Hepatic stellate cell (primary cell): Measurements from ENCODE around the gene EYA2.
A peak's percentile ranks its signal among the peaks of the same experiment; 100 is the strongest.

Experiments used
- DNase-seq: peaks from one replicate; pipeline ENCODE4 v3.0.0; 2011; ENCODE audit warnings: low spot score

Gene EYA2

GRCh38 chr20:47141941-47142773, 247.5 kb downstream of the EYA2 start:
- DNase-seq: no peak

- DNase-seq: no peak
These were observed 248.1 kb downstream of the EYA2 start for GRCh38 chr20:47142774-47143170.

GRCh38 chr20:47143657-47144056, 249.0 kb downstream of the EYA2 start:
- DNase-seq: no peak

- no peak for DNase-seq
These were observed 249.8 kb downstream of the EYA2 start for GRCh38 chr20:47144463-47144862.

GRCh38 chr20:47146686-47147085, 252.0 kb downstream of the EYA2 start:
- peak; percentile 38 for DNase-seq

GRCh38 chr20:47148059-47148458, 253.4 kb downstream of the EYA2 start:
- no peak for DNase-seq

GRCh38 chr20:47149939-47150338, 255.3 kb downstream of the EYA2 start:
- DNase-seq: no peak

- DNase-seq: peak; percentile 82
These were observed 255.9 kb downstream of the EYA2 start for GRCh38 chr20:47150403-47151152.

GRCh38 chr20:47152068-47152467, 257.4 kb downstream of the EYA2 start:
- no peak for DNase-seq

GRCh38 chr20:47154089-47154488, 259.4 kb downstream of the EYA2 start:
- no peak for DNase-seq

- DNase-seq: no peak
These were observed 261.9 kb downstream of the EYA2 start for GRCh38 chr20:47156301-47157137.

- no peak for DNase-seq
These were observed 264.5 kb downstream of the EYA2 start for GRCh38 chr20:47159166-47159565.

GRCh38 chr20:47160240-47160639, 265.6 kb downstream of the EYA2 start:
- DNase-seq: no peak

GRCh38 chr20:47160992-47161391, 266.3 kb downstream of the EYA2 start:
- DNase-seq: no peak

GRCh38 chr20:47161411-47161810, 266.8 kb downstream of the EYA2 start:
- no peak for DNase-seq

- no peak for DNase-seq
These were observed 269.5 kb downstream of the EYA2 start for GRCh38 chr20:47164140-47164539.

GRCh38 chr20:47165376-47165865, 270.8 kb downstream of the EYA2 start:
- DNase-seq: no peak

- no peak for DNase-seq
These were observed 273.2 kb downstream of the EYA2 start for GRCh38 chr20:47167846-47168245.

GRCh38 chr20:47172579-47172978, 277.9 kb downstream of the EYA2 start:
- DNase-seq: no peak

GRCh38 chr20:47173596-47174216, 279.1 kb downstream of the EYA2 start:
- DNase-seq: no peak

GRCh38 chr20:47174456-47175243, 280.0 kb downstream of the EYA2 start:
- DNase-seq: no peak
